Body of pancreas (tissue), 4 donors: ENCODE results near the gene CRACDL. TPM values are rescaled to one million over a fixed set of nuclear protein-coding genes. Genes with fewer than 3 reads are reported as not detected.

ENCODE experiments used
- ATAC-seq: fragments of 150-250 bp; one replicate; pipeline ENCODE4 v1.9.1; 2016
- DNase-seq, 4 donors: peaks; one replicate each; pipeline ENCODE4 v3.0.0-alpha.2; 2019
- H3K27ac ChIP-seq, 4 donors: fragments of 200-600 bp; sonication (generic); 1 replicate in 3 of 4; 2 replicates in 1 of 4; pipeline versions ENCODE4 v1.5.1 to v1.6.1; 2016 to 2019; ENCODE audit warnings: mild to moderate bottlenecking in 1 of 4, mixed read lengths in 1 of 4, moderate library complexity in 1 of 4
- H3K27me3 ChIP-seq, 2 donors: fragments of 200-600 bp; sonication (generic); one replicate each; pipeline ENCODE4 v1.6.0; 2016; ENCODE audit warnings: mild to moderate bottlenecking in 1 of 2
- H3K36me3 ChIP-seq, 2 donors: fragments of 200-600 bp; sonication (generic); replicated peaks in 1 of 2; 2 replicates each; pipeline ENCODE4 v1.5.1; 2016; ENCODE audit warnings: low read depth in 2 of 2; ENCODE audit not compliant: insufficient read depth in 1 of 2
- H3K4me1 ChIP-seq: fragments of 200-600 bp; sonication (generic); one replicate; pipeline ENCODE4 v1.6.0; 2016
- H3K4me3 ChIP-seq, 2 donors: fragments of 200-600 bp; sonication (generic); 1 replicate in 1 of 2; 2 replicates in 1 of 2; pipeline ENCODE4 v1.5.1; 2016 to 2019
- H3K9me3 ChIP-seq, 3 donors: fragments of 200-600 bp; sonication (generic); 1 replicate in 2 of 3; 2 replicates in 1 of 3; pipeline ENCODE4 v1.5.1; 2016
- POLR2A ChIP-seq, 3 donors: fragments of 450-650 bp; IDR thresholded peaks; one replicate each; pipeline ENCODE4 v1.6.1; 2016; ENCODE audit warnings: antibody characterized with exemption in 3 of 3, mild to moderate bottlenecking in 2 of 3
- WGBS, 2 donors: methylation state at CpG; one replicate each; pipeline ENCODE4 v1.1.5; 2017; 5-methylcytosine and 5-hydroxymethylcytosine counted together
- intact Hi-C: fragments of 100-400 bp; cut with DNase I; formaldehyde crosslinking; loops from one replicate; pipeline ENCODE4 v1.15.1; 2023
- total RNA-seq, 2 donors: library from RNA; depleted of rRNA; stranded (reverse); fragments of >200 nt; gene quantifications; one replicate each; pipeline ENCODE4 v1.1.0, GENCODE V29; 2016
- TF ChIP-seq, protein P1 (sequence below), 7 experiments: fragments of 450-650 bp in 4 of 7; fragments of 200-600 bp in 3 of 7; sonication (generic) in 3 of 7; IDR thresholded peaks; one replicate each; pipeline ENCODE4 v1.5.1; 2016 to 2019; ENCODE audit warnings: antibody characterized with exemption in 7 of 7

CRACDL gene
- total RNA-seq, 2 donors from 2014 or later = 14.8 to 22.1 TPM

DNA sequence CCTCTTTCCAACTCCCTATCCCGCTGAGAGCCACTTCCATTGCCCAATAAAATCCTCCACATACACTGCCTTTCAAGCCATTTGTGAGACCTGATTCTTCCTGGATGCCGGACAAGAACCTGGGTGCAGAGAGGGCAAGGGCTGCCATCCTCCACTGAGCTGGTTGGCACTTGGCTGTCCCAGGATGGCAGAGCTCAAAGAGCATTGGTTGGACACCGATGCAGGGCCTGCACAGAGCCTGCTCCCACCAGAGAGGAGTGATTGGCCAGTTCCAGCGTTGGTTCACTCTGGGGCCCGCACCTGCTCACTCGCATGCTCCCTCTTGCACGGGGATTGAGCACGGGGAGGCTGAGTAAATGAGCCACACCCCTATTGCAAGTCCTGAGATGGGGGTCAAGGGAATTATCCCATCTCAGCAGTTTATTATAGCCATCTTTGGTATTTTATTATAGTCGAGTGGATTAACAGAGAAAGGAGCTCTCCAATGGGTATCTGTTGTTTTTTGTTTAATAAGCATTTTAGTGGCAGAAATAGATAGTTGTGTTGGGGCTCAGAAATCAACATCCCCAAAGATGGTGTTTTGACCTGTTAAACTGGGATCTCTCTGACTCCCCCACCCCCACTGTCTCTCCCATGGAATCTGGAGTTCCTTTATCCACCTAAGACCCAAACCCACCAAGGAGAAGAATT, 185.3 kb downstream of the CRACDL start:
- 95 to 96% methylated on average over 9 of the region's 9 CpGs for WGBS, 2 donors
- no peaks in the 10 kb centered on the region for H3K27me3 ChIP-seq
- H3K9me3 ChIP-seq = no peaks in the 10 kb centered on the region
- H3K27ac ChIP-seq = no peak overlapping the region
- H3K36me3 ChIP-seq = no peaks in the 10 kb centered on the region
- DNase-seq = no peak
- intact Hi-C loops = loop anchor here (10.0 kb wide), 1 partner anchor 74 kb away; no protein-coding TSS in a partner anchor
- H3K4me3 ChIP-seq = no peak overlapping the region
- TF ChIP-seq POLR2A (IDR thresholded peaks at IDR 0.05) = no peak
- TF ChIP-seq, protein P1, sequence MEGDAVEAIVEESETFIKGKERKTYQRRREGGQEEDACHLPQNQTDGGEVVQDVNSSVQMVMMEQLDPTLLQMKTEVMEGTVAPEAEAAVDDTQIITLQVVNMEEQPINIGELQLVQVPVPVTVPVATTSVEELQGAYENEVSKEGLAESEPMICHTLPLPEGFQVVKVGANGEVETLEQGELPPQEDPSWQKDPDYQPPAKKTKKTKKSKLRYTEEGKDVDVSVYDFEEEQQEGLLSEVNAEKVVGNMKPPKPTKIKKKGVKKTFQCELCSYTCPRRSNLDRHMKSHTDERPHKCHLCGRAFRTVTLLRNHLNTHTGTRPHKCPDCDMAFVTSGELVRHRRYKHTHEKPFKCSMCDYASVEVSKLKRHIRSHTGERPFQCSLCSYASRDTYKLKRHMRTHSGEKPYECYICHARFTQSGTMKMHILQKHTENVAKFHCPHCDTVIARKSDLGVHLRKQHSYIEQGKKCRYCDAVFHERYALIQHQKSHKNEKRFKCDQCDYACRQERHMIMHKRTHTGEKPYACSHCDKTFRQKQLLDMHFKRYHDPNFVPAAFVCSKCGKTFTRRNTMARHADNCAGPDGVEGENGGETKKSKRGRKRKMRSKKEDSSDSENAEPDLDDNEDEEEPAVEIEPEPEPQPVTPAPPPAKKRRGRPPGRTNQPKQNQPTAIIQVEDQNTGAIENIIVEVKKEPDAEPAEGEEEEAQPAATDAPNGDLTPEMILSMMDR (IDR thresholded peaks at IDR 0.05) = no peak
- ATAC-seq = no peak
- H3K4me1 ChIP-seq = no peaks in the 10 kb centered on the region

DNA sequence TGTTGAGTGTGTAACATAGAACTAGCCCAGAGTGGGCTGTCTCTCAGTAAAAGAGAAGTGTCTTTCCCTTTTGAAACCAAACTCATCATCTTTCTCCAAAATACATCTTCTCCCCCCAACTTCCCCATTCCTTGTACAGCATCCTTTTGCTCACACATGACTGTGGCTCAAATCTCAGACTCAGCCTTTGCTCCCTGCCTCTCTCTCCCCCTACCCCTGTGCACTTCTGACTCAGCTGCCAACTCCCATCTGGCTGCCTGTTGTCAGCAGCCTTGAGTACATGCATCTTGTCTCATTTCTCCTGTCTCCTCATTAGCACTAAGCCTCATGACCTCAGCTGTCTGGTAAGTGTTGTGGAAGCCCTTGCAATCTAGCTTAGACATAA, 187.0 kb downstream of the CRACDL start:
- Histone ChIP-seq H3K36me3 (no peaks in the 10 kb centered on the region), H3K9me3 (no peaks in the 10 kb centered on the region), H3K4me1 (peaks cover 8% of the 10 kb centered on the region), H3K27ac (peak overlapping the region in 1 of 4 donors; percentile 60), H3K4me3 (no peak overlapping the region), H3K27me3 (no peaks in the 10 kb centered on the region)
- peak in 1 of 3 donors; percentile 47 for TF ChIP-seq POLR2A (IDR thresholded peaks at IDR 0.05)
- TF ChIP-seq, protein P1 (IDR thresholded peaks at IDR 0.05) = no peak
- ATAC-seq (peak; percentile 33), DNase-seq (peak in 1 of 4 donors; percentile 75)
- intact Hi-C loops = no loop called here

DNA sequence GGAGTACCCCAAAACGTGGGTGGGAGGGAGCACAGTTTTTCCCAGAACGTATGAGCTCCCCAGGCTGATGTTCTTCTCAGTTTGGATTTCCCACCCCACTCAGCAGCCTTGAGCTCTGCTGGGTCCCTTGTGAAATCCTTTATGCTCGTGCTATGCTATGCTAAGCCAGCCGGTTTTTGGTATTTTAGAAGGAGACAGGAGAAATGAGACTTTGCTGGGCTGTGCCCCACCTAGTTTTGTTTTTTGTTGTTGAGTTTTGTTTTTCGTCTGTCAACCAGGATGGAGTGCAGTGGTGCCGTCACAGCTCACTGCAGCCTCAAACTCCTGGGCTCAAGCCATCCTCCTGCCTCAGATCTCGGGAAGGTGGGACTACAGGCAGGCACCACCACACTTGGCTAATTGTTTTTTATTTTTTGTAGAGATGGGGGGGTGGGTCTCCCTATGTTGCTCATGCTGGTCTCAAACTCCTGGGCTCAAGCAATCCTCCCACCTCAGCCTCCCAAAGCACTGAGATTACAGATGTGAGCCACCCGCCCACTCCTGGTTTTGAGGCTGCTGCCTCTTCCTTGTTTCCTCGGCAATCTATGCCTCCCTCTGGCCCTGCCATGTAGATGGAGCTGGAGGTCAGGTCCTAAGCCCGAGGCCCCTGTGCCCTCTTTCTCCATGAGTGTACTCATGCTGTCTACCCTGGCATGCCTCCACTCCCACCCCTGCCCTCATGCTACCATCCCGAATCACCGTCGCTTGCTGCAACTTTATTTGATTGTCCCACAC, 187.5 kb downstream of the CRACDL start:
- 82 to 91% methylated on average over 13 of the region's 13 CpGs for WGBS, 2 donors

GRCh38 chr2:98747888-98748287, 188.1 kb downstream of the CRACDL start:
- Histone ChIP-seq H3K9me3 (no peaks in the 10 kb centered on the region), H3K4me3 (no peak overlapping the region), H3K27me3 (no peaks in the 10 kb centered on the region), H3K27ac (no peak overlapping the region), H3K36me3 (no peaks in the 10 kb centered on the region), H3K4me1 (peaks cover 15% of the 10 kb centered on the region)
- ATAC-seq (no peak), DNase-seq (no peak)
- WGBS, 2 donors = 74 to 81% methylated on average over 8 of the region's 8 CpGs
- TF ChIP-seq, protein P1 (IDR thresholded peaks at IDR 0.05) = no peak
- no peak for TF ChIP-seq POLR2A (IDR thresholded peaks at IDR 0.05)
- intact Hi-C loops = no loop called here

More for the DNA sequence above, 187.5 kb downstream of the CRACDL start:
- H3K4me3 ChIP-seq = no peak overlapping the region
- intact Hi-C loops = no loop called here
- DNase-seq (no peak), ATAC-seq (no peak)
- peaks cover 14% of the 10 kb centered on the region for H3K4me1 ChIP-seq
- H3K9me3 ChIP-seq = no peaks in the 10 kb centered on the region
- no peaks in the 10 kb centered on the region for H3K27me3 ChIP-seq
- TF ChIP-seq, protein P1 (IDR thresholded peaks at IDR 0.05) = no peak
- no peak for TF ChIP-seq POLR2A (IDR thresholded peaks at IDR 0.05)
- peak overlapping the region in 1 of 4 donors; percentile 60 for H3K27ac ChIP-seq
- no peaks in the 10 kb centered on the region for H3K36me3 ChIP-seq
